GM12878 (cell line): ENCODE results near the gene ATXN3.

Experiments used
- BACH1 ChIP-seq: fragments of 450-650 bp; IDR thresholded peaks from 2 replicates; pipeline ENCODE4 v1.6.1; 2017; ENCODE audit warnings: mild to moderate bottlenecking, borderline replicate concordance
- CHD1 ChIP-seq: IDR thresholded peaks from 2 replicates; pipeline ENCODE4 v1.6.1; 2012; ENCODE audit warnings: low read depth, low read length, improper control_type of control experiment
- FOXK2 ChIP-seq: fragments of 450-650 bp; IDR thresholded peaks from 2 replicates; pipeline ENCODE4 v1.6.1; 2017; ENCODE audit warnings: mild to moderate bottlenecking, moderate library complexity
- GABPA ChIP-seq: IDR thresholded peaks from 2 replicates; pipeline ENCODE4 v1.6.1; 2014; ENCODE audit warnings: antibody characterized with exemption, low read depth, mild to moderate bottlenecking, inconsistent platforms
- KDM1A ChIP-seq: fragments of 200-600 bp; sonication (generic); IDR thresholded peaks from 2 replicates; pipeline ENCODE4 v1.6.1; 2016; ENCODE audit warnings: borderline replicate concordance
- POLR2A ChIP-seq: IDR thresholded peaks from 2 replicates; pipeline ENCODE4 v1.6.1; 2011; ENCODE audit warnings: low read depth, mild to moderate bottlenecking, low read length
- POLR2AphosphoS2 ChIP-seq: IDR thresholded peaks from 2 replicates; pipeline ENCODE4 v1.6.1; 2011; ENCODE audit warnings: low read depth, mild to moderate bottlenecking, low read length, improper control_type of control experiment, moderate library complexity
- POLR2AphosphoS5 ChIP-seq: IDR thresholded peaks from 2 replicates; pipeline ENCODE4 v1.6.1; 2011; ENCODE audit warnings: mild to moderate bottlenecking, low read length, inconsistent platforms
- RAD21 ChIP-seq: IDR thresholded peaks from 2 replicates; pipeline ENCODE4 v1.6.1; 2011; ENCODE audit warnings: mild to moderate bottlenecking, low read depth, low read length, moderate library complexity; ENCODE audit not compliant: insufficient read depth
- SUZ12 ChIP-seq: fragments of 200-600 bp; sonication (generic); IDR thresholded peaks from one replicate; pipeline ENCODE4 v1.6.1; 2018; ENCODE audit warnings: antibody characterized with exemption, mild to moderate bottlenecking; ENCODE audit not compliant: unreplicated experiment
- TF ChIP-seq, protein P1 (sequence below), 3 experiments: IDR thresholded peaks in 2 of 3; conservative IDR thresholded peaks in 1 of 3; 2 replicates each; pipeline ENCODE4 v1.5.1; 2011; ENCODE audit warnings: low read depth in 3 of 3, low read length in 3 of 3, mild to moderate bottlenecking in 3 of 3, control low read depth in 2 of 3, moderate library complexity in 2 of 3, inconsistent platforms in 1 of 3, mixed read lengths in 1 of 3; ENCODE audit not compliant: control insufficient read depth in 2 of 3, insufficient read depth in 1 of 3; ENCODE audit errors: extremely low read depth in 1 of 3
- TF ChIP-seq, protein P2 (sequence below): fragments of 450-650 bp; conservative IDR thresholded peaks from 2 replicates; pipeline ENCODE4 v1.6.1; 2017; ENCODE audit warnings: mild to moderate bottlenecking, moderate library complexity
- TF ChIP-seq, protein P3 (sequence below): IDR thresholded peaks from 2 replicates; pipeline ENCODE4 v1.6.1; 2011; ENCODE audit warnings: low read depth, low read length, improper control_type of control experiment, borderline replicate concordance

DNA sequence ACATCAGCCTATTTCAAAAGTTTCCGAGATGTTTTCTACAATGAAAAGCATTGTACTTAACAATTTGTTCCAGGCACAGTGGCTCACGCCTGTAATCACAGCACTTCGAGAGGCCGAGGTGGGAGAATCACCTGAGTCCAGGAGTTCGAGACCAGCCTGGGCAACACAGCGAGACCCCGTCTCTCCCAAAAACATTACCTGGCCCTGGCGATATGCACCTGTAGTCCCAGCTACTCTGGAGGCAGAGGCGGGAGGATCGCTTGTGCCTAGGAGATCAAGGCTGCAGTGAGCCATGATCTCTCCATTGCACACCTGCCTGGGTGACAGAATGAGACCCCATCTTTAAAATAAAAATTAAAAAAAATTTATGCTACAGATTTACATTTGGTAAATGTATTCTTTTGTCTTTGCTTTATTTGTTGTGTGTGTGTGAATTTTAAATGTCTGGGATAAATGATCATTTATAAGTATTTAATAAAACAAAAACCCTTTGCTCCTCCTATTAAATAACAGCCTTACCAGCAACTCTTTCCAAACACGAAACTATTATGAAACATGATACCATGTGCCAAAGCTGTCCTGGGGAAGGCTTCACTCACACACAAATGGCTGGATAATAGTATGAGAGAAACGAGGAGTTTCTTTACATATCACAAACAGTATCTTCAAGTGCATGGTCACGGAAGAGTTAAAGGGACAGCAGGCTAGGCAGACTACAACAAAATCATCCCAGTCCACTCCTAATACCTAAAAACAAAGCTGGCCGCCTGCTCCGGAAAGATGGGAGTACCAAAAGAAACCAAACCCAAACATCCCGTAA lies 1.1 kb downstream of the ATXN3 start:
- TF ChIP-seq, protein P1, sequence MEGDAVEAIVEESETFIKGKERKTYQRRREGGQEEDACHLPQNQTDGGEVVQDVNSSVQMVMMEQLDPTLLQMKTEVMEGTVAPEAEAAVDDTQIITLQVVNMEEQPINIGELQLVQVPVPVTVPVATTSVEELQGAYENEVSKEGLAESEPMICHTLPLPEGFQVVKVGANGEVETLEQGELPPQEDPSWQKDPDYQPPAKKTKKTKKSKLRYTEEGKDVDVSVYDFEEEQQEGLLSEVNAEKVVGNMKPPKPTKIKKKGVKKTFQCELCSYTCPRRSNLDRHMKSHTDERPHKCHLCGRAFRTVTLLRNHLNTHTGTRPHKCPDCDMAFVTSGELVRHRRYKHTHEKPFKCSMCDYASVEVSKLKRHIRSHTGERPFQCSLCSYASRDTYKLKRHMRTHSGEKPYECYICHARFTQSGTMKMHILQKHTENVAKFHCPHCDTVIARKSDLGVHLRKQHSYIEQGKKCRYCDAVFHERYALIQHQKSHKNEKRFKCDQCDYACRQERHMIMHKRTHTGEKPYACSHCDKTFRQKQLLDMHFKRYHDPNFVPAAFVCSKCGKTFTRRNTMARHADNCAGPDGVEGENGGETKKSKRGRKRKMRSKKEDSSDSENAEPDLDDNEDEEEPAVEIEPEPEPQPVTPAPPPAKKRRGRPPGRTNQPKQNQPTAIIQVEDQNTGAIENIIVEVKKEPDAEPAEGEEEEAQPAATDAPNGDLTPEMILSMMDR (IDR thresholded peaks at IDR 0.05 in 2 of 3, conservative IDR thresholded peaks at IDR 0.05 in 1 of 3; ENCODE audit: control insufficient read depth in 2 of 3, extremely low read depth in 1 of 3, insufficient read depth in 1 of 3, low read depth in 3 of 3, low read length in 3 of 3) = no peak
- TF ChIP-seq, protein P2, sequence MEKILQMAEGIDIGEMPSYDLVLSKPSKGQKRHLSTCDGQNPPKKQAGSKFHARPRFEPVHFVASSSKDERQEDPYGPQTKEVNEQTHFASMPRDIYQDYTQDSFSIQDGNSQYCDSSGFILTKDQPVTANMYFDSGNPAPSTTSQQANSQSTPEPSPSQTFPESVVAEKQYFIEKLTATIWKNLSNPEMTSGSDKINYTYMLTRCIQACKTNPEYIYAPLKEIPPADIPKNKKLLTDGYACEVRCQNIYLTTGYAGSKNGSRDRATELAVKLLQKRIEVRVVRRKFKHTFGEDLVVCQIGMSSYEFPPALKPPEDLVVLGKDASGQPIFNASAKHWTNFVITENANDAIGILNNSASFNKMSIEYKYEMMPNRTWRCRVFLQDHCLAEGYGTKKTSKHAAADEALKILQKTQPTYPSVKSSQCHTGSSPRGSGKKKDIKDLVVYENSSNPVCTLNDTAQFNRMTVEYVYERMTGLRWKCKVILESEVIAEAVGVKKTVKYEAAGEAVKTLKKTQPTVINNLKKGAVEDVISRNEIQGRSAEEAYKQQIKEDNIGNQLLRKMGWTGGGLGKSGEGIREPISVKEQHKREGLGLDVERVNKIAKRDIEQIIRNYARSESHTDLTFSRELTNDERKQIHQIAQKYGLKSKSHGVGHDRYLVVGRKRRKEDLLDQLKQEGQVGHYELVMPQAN = no peak
- no peak for TF ChIP-seq FOXK2
- TF ChIP-seq POLR2AphosphoS5 = no peak
- no peak for TF ChIP-seq BACH1
- no peak for TF ChIP-seq KDM1A
- TF ChIP-seq POLR2A = no peak
- TF ChIP-seq, protein P3, sequence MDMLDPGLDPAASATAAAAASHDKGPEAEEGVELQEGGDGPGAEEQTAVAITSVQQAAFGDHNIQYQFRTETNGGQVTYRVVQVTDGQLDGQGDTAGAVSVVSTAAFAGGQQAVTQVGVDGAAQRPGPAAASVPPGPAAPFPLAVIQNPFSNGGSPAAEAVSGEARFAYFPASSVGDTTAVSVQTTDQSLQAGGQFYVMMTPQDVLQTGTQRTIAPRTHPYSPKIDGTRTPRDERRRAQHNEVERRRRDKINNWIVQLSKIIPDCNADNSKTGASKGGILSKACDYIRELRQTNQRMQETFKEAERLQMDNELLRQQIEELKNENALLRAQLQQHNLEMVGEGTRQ = no peak
- TF ChIP-seq CHD1 = no peak
- TF ChIP-seq GABPA = no peak
- TF ChIP-seq POLR2AphosphoS2 = no peak
- TF ChIP-seq RAD21 = no peak
- TF ChIP-seq SUZ12 = no peak
